Lung (tissue), 12 donors: Measurements from ENCODE around the gene ERI3. TPM values are rescaled to one million over a fixed set of nuclear protein-coding genes. Genes with fewer than 3 reads are reported as not detected.

Experiments
- ATAC-seq: fragments of 200-7000 bp; cut with Tn5 transposase; one replicate; pipeline ENCODE4 v1.9.1; 2020; ENCODE audit warnings: moderate number of reproducible peaks; ENCODE audit not compliant: insufficient read depth, low FRiP score
- DNase-seq, 3 donors: peaks; one replicate each; pipeline ENCODE4 v3.0.0-alpha.2; 2013 to 2017
- H3K27ac ChIP-seq, 2 donors: one replicate each; pipeline ENCODE4 v1.5.1; 2013; ENCODE audit warnings: mild to moderate bottlenecking in 2 of 2, moderate library complexity in 2 of 2, control low read depth in 1 of 2, inconsistent platforms in 1 of 2, low read depth in 1 of 2, low read length in 1 of 2
- H3K27me3 ChIP-seq, 3 donors: one replicate each; pipeline ENCODE4 v1.5.1; 2013; ENCODE audit warnings: low read length in 2 of 3; ENCODE audit not compliant: control insufficient read depth in 3 of 3, insufficient read depth in 3 of 3
- H3K36me3 ChIP-seq, 4 donors: one replicate each; pipeline ENCODE4 v1.5.1; 2013; ENCODE audit warnings: low read length in 4 of 4, mild to moderate bottlenecking in 1 of 4, moderate library complexity in 1 of 4; ENCODE audit not compliant: control insufficient read depth in 4 of 4, insufficient read depth in 4 of 4
- H3K4me1 ChIP-seq, 5 donors: one replicate each; pipeline ENCODE4 v1.5.1; 2013; ENCODE audit warnings: low read length in 5 of 5, mild to moderate bottlenecking in 2 of 5, moderate library complexity in 1 of 5; ENCODE audit not compliant: control insufficient read depth in 5 of 5, insufficient read depth in 5 of 5
- H3K4me3 ChIP-seq: one replicate; pipeline ENCODE4 v1.5.1; 2013; ENCODE audit warnings: mild to moderate bottlenecking, control low read depth, moderate library complexity
- H3K9ac ChIP-seq, 2 donors: one replicate each; pipeline ENCODE4 v1.5.1; 2013; ENCODE audit warnings: low read length in 2 of 2, control low read depth in 1 of 2; ENCODE audit not compliant: insufficient read depth in 1 of 2
- H3K9me3 ChIP-seq, 4 donors: one replicate each; pipeline ENCODE4 v1.5.1; 2013; ENCODE audit warnings: low read length in 3 of 4, mild to moderate bottlenecking in 1 of 4, moderate library complexity in 1 of 4; ENCODE audit not compliant: control insufficient read depth in 4 of 4, insufficient read depth in 3 of 4
- WGBS, 2 donors: extraction: QIAGEN DNeasy Blood & Tissue Kit; methylation state at CpG; one replicate each; pipeline ENCODE4 v1.1.7; 2013; 5-methylcytosine and 5-hydroxymethylcytosine counted together
- polyA plus RNA-seq, 2 donors: library from polyadenylated mRNA; stranded (reverse); fragments of 200-250 nt; gene quantifications; one replicate each; pipeline ENCODE4 v1.2.1, GENCODE V29; 2013
- total RNA-seq, 2 donors: library from RNA; depleted of rRNA in 1 of 2; stranded (reverse); fragments of >200 nt in 1 of 2; gene quantifications; one replicate each; pipeline ENCODE4 v1.2.1, GENCODE V29; 2014 to 2021
- TF ChIP-seq, protein P1 (sequence below): IDR thresholded peaks from 2 replicates; pipeline ENCODE4 v1.5.1; 2012; ENCODE audit warnings: mild to moderate bottlenecking; ENCODE audit errors: control extremely low read depth, extremely low read depth
- donor health status: control.
- donor health status: control.
- donor health status: Bipolar disorder and iron deficiency.
- donor health status: healthy.
- donor health status: DM: yes; HTN: yes; CAD: no.

Gene ERI3
- total and polyA plus RNA-seq, 4 donors: 26.6 to 56.2 (median 40.8) TPM

DNA sequence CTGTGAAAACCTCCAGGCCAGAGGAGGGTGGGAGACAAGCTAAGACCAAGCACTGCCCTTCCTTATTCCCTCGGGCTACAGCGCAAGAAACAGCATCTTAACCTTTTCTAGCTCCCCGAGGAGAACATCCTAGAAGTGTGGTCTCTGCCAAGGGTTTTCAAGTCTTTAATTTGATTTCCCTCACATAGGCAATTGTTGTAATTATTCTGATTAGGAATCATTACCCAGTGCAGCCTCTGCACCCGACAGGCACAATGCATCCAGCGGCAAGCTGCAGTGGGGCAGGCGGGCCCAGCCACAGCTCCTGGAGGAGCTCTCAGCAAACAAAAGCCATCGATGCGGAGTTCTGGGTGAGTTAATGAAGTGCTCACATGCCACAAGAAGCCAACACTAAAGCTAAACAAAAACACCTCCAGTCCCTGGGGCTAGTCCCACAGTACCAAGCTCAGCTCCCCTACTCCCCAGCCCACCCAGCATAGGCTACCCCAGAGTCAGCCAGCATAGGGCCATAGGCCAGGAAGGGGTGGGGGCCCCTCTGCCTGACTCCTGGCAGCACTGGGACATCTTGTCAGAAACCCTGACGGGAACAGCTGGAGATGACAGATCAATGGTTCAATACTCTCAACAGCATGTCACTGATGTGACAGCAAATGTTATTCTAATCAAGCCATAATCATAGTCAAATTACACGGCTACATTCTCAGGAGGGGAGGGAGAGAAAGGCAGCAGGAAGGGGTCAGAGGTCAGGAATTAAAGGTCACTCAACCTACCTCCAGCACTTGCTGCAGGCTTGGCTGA is 42.5 kb downstream of the ERI3 start:
- no peak overlapping the region for H3K4me3 ChIP-seq
- no peak for DNase-seq
- H3K27ac ChIP-seq: no peak overlapping the region
- H3K27me3 ChIP-seq: no peaks in the 10 kb centered on the region
- peaks cover 0 to 5% (median 4%) of the 10 kb centered on the region in 5 donors for H3K4me1 ChIP-seq
- H3K9ac ChIP-seq: no peak overlapping the region
- H3K36me3 ChIP-seq: peaks cover 23 to 51% (median 28%) of the 10 kb centered on the region in 4 donors
- TF ChIP-seq, protein P1, sequence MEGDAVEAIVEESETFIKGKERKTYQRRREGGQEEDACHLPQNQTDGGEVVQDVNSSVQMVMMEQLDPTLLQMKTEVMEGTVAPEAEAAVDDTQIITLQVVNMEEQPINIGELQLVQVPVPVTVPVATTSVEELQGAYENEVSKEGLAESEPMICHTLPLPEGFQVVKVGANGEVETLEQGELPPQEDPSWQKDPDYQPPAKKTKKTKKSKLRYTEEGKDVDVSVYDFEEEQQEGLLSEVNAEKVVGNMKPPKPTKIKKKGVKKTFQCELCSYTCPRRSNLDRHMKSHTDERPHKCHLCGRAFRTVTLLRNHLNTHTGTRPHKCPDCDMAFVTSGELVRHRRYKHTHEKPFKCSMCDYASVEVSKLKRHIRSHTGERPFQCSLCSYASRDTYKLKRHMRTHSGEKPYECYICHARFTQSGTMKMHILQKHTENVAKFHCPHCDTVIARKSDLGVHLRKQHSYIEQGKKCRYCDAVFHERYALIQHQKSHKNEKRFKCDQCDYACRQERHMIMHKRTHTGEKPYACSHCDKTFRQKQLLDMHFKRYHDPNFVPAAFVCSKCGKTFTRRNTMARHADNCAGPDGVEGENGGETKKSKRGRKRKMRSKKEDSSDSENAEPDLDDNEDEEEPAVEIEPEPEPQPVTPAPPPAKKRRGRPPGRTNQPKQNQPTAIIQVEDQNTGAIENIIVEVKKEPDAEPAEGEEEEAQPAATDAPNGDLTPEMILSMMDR: no peak
- peaks cover 0 to 2% (median 0%) of the 10 kb centered on the region in 4 donors for H3K9me3 ChIP-seq
- no peak for ATAC-seq
- 92 to 93% methylated on average over 10 of the region's 10 CpGs for WGBS, 2 donors

DNA sequence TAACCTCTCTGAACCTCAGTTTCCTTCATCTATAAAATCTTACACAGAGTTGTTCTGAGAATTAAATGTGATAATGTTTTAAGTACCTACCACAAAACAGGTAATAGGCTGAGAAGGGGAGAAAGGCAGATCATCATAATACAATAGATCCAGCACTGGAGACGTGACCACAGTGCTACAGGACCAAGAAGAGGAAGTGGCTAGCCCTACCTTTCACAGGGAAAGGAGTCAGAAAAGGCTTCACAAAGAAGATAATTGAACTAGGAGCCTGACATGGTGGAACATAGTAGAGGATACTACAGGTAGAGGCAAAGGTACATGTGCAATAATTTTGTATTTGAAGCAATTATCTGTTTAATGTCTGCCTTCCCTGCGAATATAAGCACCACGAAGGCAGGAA is 45.1 kb downstream of the ERI3 start:
- WGBS, 2 donors: 88 to 94% methylated on average over 3 of the region's 3 CpGs
- H3K27ac ChIP-seq: no peak overlapping the region
- H3K27me3 ChIP-seq: no peaks in the 10 kb centered on the region
- no peaks in the 10 kb centered on the region for H3K4me1 ChIP-seq
- no peak for ATAC-seq
- H3K36me3 ChIP-seq: peaks cover 24 to 57% (median 32%) of the 10 kb centered on the region in 4 donors
- no peak for DNase-seq
- no peak overlapping the region for H3K4me3 ChIP-seq
- no peak overlapping the region for H3K9ac ChIP-seq
- H3K9me3 ChIP-seq: peaks cover 0 to 2% (median 0%) of the 10 kb centered on the region in 4 donors
- TF ChIP-seq, protein P1: no peak

- DNase-seq (no peak), ATAC-seq (no peak)
- Histone ChIP-seq H3K4me3 (no peak overlapping the region), H3K36me3 (peaks cover 17 to 37% (median 33%) of the 10 kb centered on the region in 4 donors), H3K27ac (no peak overlapping the region), H3K4me1 (no peaks in the 10 kb centered on the region), H3K27me3 (no peaks in the 10 kb centered on the region), H3K9ac (no peak overlapping the region), H3K9me3 (peaks cover 0 to 3% (median 0%) of the 10 kb centered on the region in 4 donors)
- TF ChIP-seq, protein P1: no peak
- 55 to 70% methylated on average over 12 of the region's 12 CpGs for WGBS, 2 donors
These were observed 49.1 kb downstream of the ERI3 start for GRCh38 chr1:44305962-44306422.
